SK-N-MC (cell line): ENCODE measurements around the gene TRIM17.

ENCODE experiments used
- EZH2 ChIP-seq: fragments of 200-600 bp; sonication (generic); IDR thresholded peaks from one replicate; pipeline ENCODE4 v1.6.1; 2017; ENCODE audit warnings: antibody characterized with exemption
- POLR2AphosphoS5 ChIP-seq: IDR thresholded peaks from 2 replicates; pipeline ENCODE4 v1.6.1; 2012; ENCODE audit warnings: mild to moderate bottlenecking, low read depth, low read length, borderline replicate concordance

- TF ChIP-seq POLR2AphosphoS5 (no peak), EZH2 (no peak)
Observed at GRCh38 chr1:228404107-228404720, 12.4 kb downstream of the TRIM17 start.
